Fibroblast of peridontal ligament (primary cell): Measurements from ENCODE around the gene DZIP1L.

Experiments
- DNase-seq: peaks from one replicate; pipeline ENCODE4 v3.0.0-alpha.2; 2010; ENCODE audit errors: extremely low read depth

DZIP1L gene

GRCh38 chr3:138033202-138033691 is 82.2 kb downstream of the DZIP1L start:
- DNase-seq: no peak

GRCh38 chr3:138032567-138032966 is 82.8 kb downstream of the DZIP1L start:
- no peak for DNase-seq

GRCh38 chr3:138031536-138031935 is 83.9 kb downstream of the DZIP1L start:
- no peak for DNase-seq

GRCh38 chr3:138030734-138031280 is 84.6 kb downstream of the DZIP1L start:
- no peak for DNase-seq

- no peak for DNase-seq
Measured at GRCh38 chr3:138027821-138028220, 87.6 kb downstream of the DZIP1L start.

- DNase-seq: no peak
Measured at GRCh38 chr3:138025553-138025952, 89.9 kb downstream of the DZIP1L start.

GRCh38 chr3:138023754-138024153 is 91.7 kb downstream of the DZIP1L start:
- no peak for DNase-seq

- no peak for DNase-seq
Measured at GRCh38 chr3:138019281-138020069, 95.9 kb downstream of the DZIP1L start.

- no peak for DNase-seq
Measured at GRCh38 chr3:138016065-138016464, 99.3 kb downstream of the DZIP1L start.

- DNase-seq: no peak
Measured at GRCh38 chr3:138012526-138012925, 102.9 kb downstream of the DZIP1L start.
